ENCODE results near the gene COL25A1.

DNA sequence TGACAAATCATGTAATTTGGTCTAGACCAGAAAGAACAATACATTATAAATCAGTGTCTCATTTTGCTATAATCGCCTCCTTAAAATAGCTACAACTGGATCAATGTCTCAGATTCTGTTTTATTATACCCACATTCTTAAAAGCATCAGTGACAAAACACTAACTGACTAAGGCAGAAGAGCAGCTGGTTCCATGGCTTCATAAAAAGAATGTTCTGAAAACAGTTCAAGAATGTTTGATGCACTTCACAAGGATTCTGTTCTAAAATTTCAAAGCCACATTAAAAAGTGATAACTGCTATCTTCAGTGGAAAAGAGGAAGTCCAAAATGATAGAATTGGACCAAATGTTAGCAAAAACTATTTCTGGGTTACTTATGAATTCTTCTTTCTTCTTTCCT is 69.8 kb downstream of the COL25A1 start:
- no peak for TF ChIP-seq CTCF (IDR thresholded peaks at IDR 0.05)
- no peak for TF ChIP-seq POLR2AphosphoS5 (IDR thresholded peaks at IDR 0.05)
- no peak for TF ChIP-seq EP300 (IDR thresholded peaks at IDR 0.05; ENCODE audit: low read depth)
- no peak for TF ChIP-seq POLR2A (IDR thresholded peaks at IDR 0.05)
